ENCODE data around the gene B3GNT3. TPM values are rescaled to one million over a fixed set of nuclear protein-coding genes. Genes with fewer than 3 reads are reported as not detected.

The B3GNT3 gene
- total RNA-seq, 2 donors from 2014 or later, result 2.0 to 6.0 TPM

- ATAC-seq (no peak), DNase-seq (no peak)
- Histone ChIP-seq H3K4me3 (no peak overlapping the region), H3K36me3 (replicated peaks in 1 of 2; ENCODE audit: insufficient read depth in 1 of 2, low read depth in 2 of 2) (no peaks in the 10 kb centered on the region), H3K27ac (no peak overlapping the region), H3K9me3 (no peaks in the 10 kb centered on the region), H3K27me3 (no peaks in the 10 kb centered on the region), H3K4me1 (peaks cover 13% of the 10 kb centered on the region)
- WGBS, 2 donors, result 54 to 66% methylated on average over 12 to 17 of the region's 17 CpGs
- intact Hi-C loops (cut with DNase I), result no loop called here
- TF ChIP-seq, protein P1, sequence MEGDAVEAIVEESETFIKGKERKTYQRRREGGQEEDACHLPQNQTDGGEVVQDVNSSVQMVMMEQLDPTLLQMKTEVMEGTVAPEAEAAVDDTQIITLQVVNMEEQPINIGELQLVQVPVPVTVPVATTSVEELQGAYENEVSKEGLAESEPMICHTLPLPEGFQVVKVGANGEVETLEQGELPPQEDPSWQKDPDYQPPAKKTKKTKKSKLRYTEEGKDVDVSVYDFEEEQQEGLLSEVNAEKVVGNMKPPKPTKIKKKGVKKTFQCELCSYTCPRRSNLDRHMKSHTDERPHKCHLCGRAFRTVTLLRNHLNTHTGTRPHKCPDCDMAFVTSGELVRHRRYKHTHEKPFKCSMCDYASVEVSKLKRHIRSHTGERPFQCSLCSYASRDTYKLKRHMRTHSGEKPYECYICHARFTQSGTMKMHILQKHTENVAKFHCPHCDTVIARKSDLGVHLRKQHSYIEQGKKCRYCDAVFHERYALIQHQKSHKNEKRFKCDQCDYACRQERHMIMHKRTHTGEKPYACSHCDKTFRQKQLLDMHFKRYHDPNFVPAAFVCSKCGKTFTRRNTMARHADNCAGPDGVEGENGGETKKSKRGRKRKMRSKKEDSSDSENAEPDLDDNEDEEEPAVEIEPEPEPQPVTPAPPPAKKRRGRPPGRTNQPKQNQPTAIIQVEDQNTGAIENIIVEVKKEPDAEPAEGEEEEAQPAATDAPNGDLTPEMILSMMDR (IDR thresholded peaks at IDR 0.05), result no peak
- no peak for TF ChIP-seq POLR2A (IDR thresholded peaks at IDR 0.05)
Measured at GRCh38 chr19:17762505-17763229, 32.3 kb upstream of the B3GNT3 start.

DNA sequence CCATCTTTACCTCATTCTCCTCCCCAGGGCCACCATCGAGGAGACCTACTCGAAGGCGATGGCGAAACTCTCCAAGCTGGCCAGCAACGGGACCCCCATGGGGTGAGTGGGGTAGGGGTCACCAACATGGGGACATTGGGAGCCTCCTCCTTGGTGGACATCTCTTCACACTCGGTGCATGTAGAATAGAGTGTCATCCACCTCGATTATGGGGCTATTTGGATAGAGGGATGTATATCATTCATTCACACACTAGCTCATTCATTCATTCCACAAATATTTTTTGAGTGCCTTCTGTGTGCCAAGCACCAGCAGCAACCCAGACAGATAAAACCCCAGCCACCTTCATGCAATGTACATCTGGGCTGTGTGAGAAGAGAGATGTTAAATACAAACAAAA is 30.6 kb upstream of the B3GNT3 start:
- Histone ChIP-seq H3K9me3 (no peaks in the 10 kb centered on the region), H3K27me3 (no peaks in the 10 kb centered on the region), H3K27ac (no peak overlapping the region), H3K36me3 (replicated peaks in 1 of 2; ENCODE audit: insufficient read depth in 1 of 2, low read depth in 2 of 2) (no peaks in the 10 kb centered on the region), H3K4me3 (no peak overlapping the region), H3K4me1 (peaks cover 12% of the 10 kb centered on the region)
- DNase-seq, result no peak
- 52 to 64% methylated on average over 6 to 7 of the region's 7 CpGs for WGBS, 2 donors
- ATAC-seq, result no peak
- intact Hi-C loops (cut with DNase I), result no loop called here
- TF ChIP-seq POLR2A (IDR thresholded peaks at IDR 0.05), result no peak
- TF ChIP-seq, protein P1 (IDR thresholded peaks at IDR 0.05), result no peak

- no peak for TF ChIP-seq POLR2A (IDR thresholded peaks at IDR 0.05)
- TF ChIP-seq, protein P1 (IDR thresholded peaks at IDR 0.05), result no peak
- 62 to 72% methylated on average over 12 of the region's 12 CpGs for WGBS, 2 donors
- intact Hi-C loops (cut with DNase I), result no loop called here
- ATAC-seq, result no peak
- H3K4me1 ChIP-seq, result peaks cover 12% of the 10 kb centered on the region
- no peaks in the 10 kb centered on the region for H3K27me3 ChIP-seq
- peak overlapping the region in 2 of 4 donors; percentile 15 to 36 for H3K27ac ChIP-seq
- H3K9me3 ChIP-seq, result no peaks in the 10 kb centered on the region
- H3K4me3 ChIP-seq, result no peak overlapping the region
- no peaks in the 10 kb centered on the region for H3K36me3 ChIP-seq (replicated peaks in 1 of 2; ENCODE audit: insufficient read depth in 1 of 2, low read depth in 2 of 2)
- peak in 1 of 4 donors; percentile 69 for DNase-seq
Measured at GRCh38 chr19:17765069-17765618, 29.8 kb upstream of the B3GNT3 start.

DNA sequence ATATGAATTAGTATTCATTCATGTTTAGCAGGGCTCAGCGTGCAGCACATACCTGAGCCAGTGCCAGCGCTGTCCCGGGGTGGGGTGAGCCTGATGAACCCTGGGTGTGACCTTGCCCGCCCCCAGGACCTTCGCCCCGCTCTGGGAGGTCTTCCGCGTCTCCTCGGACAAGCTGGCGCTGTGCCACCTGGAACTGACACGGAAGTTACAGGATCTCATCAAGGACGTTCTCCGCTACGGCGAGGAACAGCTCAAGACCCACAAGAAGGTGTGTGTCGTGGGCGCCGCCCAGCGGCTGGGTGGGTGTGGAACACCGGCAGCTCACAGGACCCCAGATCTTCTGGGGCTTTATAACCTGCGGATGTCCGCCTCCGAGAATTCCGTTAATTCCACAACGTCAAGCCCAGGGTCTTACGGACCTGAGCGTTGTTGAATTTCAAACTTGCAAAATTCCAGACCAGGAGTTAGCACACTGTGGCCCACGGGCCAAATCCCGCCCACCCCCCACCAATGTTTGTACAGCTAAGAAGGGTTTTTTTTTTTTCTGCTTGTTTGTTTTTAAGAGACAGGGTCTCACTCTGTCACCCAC is 28.3 kb upstream of the B3GNT3 start:
- H3K4me3 ChIP-seq, result no peak overlapping the region
- intact Hi-C loops (cut with DNase I), result no loop called here
- DNase-seq (peak; percentile 81 to 91 (median 88)), ATAC-seq (peak; percentile 87)
- H3K9me3 ChIP-seq, result no peaks in the 10 kb centered on the region
- H3K4me1 ChIP-seq, result peaks cover 12% of the 10 kb centered on the region
- 4 to 6% methylated on average over 8 to 29 of the region's 29 CpGs for WGBS, 2 donors
- TF ChIP-seq, protein P1 (IDR thresholded peaks at IDR 0.05), result peak; percentile 64 to 84 (median 78)
- no peak for TF ChIP-seq POLR2A (IDR thresholded peaks at IDR 0.05)
- H3K27ac ChIP-seq, result peak overlapping the region in 2 of 4 donors; percentile 17 to 39
- H3K36me3 ChIP-seq (replicated peaks in 1 of 2; ENCODE audit: insufficient read depth in 1 of 2, low read depth in 2 of 2), result no peaks in the 10 kb centered on the region
- H3K27me3 ChIP-seq, result no peaks in the 10 kb centered on the region
